ENCODE results near the gene KMT2E.
"Not testable (repeated sequence)": the region's sequence is repeated elsewhere in the genome, so short reads cannot be mapped to it uniquely, and the experiment has no call there.

KMT2E gene

GRCh38 chr7:105027176-105027853, 13.3 kb downstream of the KMT2E start:
- no peak for DNase-seq

- no peak for DNase-seq
Measured at GRCh38 chr7:105028004-105028403, 14.0 kb downstream of the KMT2E start.

- not testable (repeated sequence) for DNase-seq
Measured at GRCh38 chr7:105028941-105029340, 14.9 kb downstream of the KMT2E start.

- no peak for DNase-seq
Measured at GRCh38 chr7:105030447-105030846, 16.4 kb downstream of the KMT2E start.

GRCh38 chr7:105032553-105033214, 18.7 kb downstream of the KMT2E start:
- no peak for DNase-seq

- no peak for DNase-seq
Measured at GRCh38 chr7:105035349-105035748, 21.3 kb downstream of the KMT2E start.

- no peak for DNase-seq
Measured at GRCh38 chr7:105036217-105037168, 22.5 kb downstream of the KMT2E start.

- no peak for DNase-seq
Measured at GRCh38 chr7:105037319-105037718, 23.3 kb downstream of the KMT2E start.

- no peak for DNase-seq
Measured at GRCh38 chr7:105044449-105045070, 30.6 kb downstream of the KMT2E start.

GRCh38 chr7:105046414-105046813, 32.4 kb downstream of the KMT2E start:
- DNase-seq = no peak

- DNase-seq = no peak
Measured at GRCh38 chr7:105047932-105048331, 33.9 kb downstream of the KMT2E start.

- no peak for DNase-seq
Measured at GRCh38 chr7:105050493-105050892, 36.5 kb downstream of the KMT2E start.

GRCh38 chr7:105050899-105051298, 36.9 kb downstream of the KMT2E start:
- DNase-seq = not testable (repeated sequence)

- no peak for DNase-seq
Measured at GRCh38 chr7:105055084-105055483, 41.1 kb downstream of the KMT2E start.

- no peak for DNase-seq
Measured at GRCh38 chr7:105055621-105056020, 41.6 kb downstream of the KMT2E start.

- DNase-seq = no peak
Measured at GRCh38 chr7:105057472-105057871, 43.5 kb downstream of the KMT2E start.

- DNase-seq = no peak
Measured at GRCh38 chr7:105060437-105060836, 46.4 kb downstream of the KMT2E start.

GRCh38 chr7:105060923-105061322, 46.9 kb downstream of the KMT2E start:
- no peak for DNase-seq

GRCh38 chr7:105065104-105065503, 51.1 kb downstream of the KMT2E start:
- no peak for DNase-seq

- DNase-seq = no peak
Measured at GRCh38 chr7:105067691-105068090, 53.7 kb downstream of the KMT2E start.

- no peak for DNase-seq
Measured at GRCh38 chr7:105068886-105069285, 54.9 kb downstream of the KMT2E start.

GRCh38 chr7:105073143-105073542, 59.1 kb downstream of the KMT2E start:
- no peak for DNase-seq

- DNase-seq = no peak
Measured at GRCh38 chr7:105079348-105079747, 65.3 kb downstream of the KMT2E start.

Measured in cortex of kidney (tissue), 1 donor.